ENCODE data around the gene NDRG4. TPM values are rescaled to one million over a fixed set of nuclear protein-coding genes. Genes with fewer than 3 reads are reported as not detected.

The NDRG4 gene
- polyA plus RNA-seq, 1 of the 3 experiments (the other 2 are of a cell fraction) = 52.0 TPM

- TF ChIP-seq REST (IDR thresholded peaks at IDR 0.05; ENCODE audit: low read depth, low read length) (no peak), FOXM1 (IDR thresholded peaks at IDR 0.05; ENCODE audit: low read depth) (no peak), SMC3 (IDR thresholded peaks at IDR 0.05; ENCODE audit: low read depth, low read length) (no peak), NRF1 (IDR thresholded peaks at IDR 0.05; ENCODE audit: low read depth, low read length) (no peak), FOSL2 (IDR thresholded peaks at IDR 0.05; ENCODE audit: borderline replicate concordance, low read depth) (no peak)
Measured at GRCh38 chr16:58536278-58536677, 36.3 kb downstream of the NDRG4 start (continued).

GRCh38 chr16:58537124-58537906 lies 37.4 kb downstream of the NDRG4 start:
- Histone ChIP-seq H3K4me1 (ENCODE audit: control insufficient read depth in 1 of 2, insufficient read depth in 2 of 2, low read depth in 1 of 2, low read length in 1 of 2) (no peaks in the 10 kb centered on the region), H3K9ac (no peak overlapping the region), H2AFZ (ENCODE audit: low read depth) (no peak overlapping the region), H3K9me3 (no peaks in the 10 kb centered on the region), H3K79me2 (ENCODE audit: insufficient read depth) (peaks cover 6% of the 10 kb centered on the region; the same call in 1 of the 2 replicates), H3K27me3 (ENCODE audit: insufficient read depth) (no peaks in the 10 kb centered on the region), H3K4me2 (no peak overlapping the region), H3K36me3 (replicated peaks in 1 of 2; ENCODE audit: control insufficient read depth in 1 of 2, insufficient read depth in 2 of 2, low read length in 1 of 2) (peaks cover 90 to 91% of the 10 kb centered on the region in 2 experiments), H3K27ac (ENCODE audit: low read depth in 2 of 2, low read length in 1 of 2) (no peak overlapping the region), H4K20me1 (ENCODE audit: insufficient read depth) (no peaks in the 10 kb centered on the region), H3K9me2 (no peaks in the 10 kb centered on the region), H3K4me3 (ENCODE audit: low read depth in 2 of 2, low read length in 1 of 2) (no peak overlapping the region), H3F3A (replicated peaks; ENCODE audit: insufficient read depth) (no peaks in the 10 kb centered on the region)
- POLR2A ChIA-PET = no interaction called here
- WGBS (ENCODE audit: low lambda C conversion rate) = 89% methylated on average over 10 of the region's 10 CpGs
- CTCF ChIA-PET = interaction anchor here (1.3 to 1.7 kb wide), 2 partner anchors 25 to 124 kb away, joined by 3 to 5 read pairs; no protein-coding TSS in a partner anchor
- no peak for DNase-seq
- TF ChIP-seq RXRA (IDR thresholded peaks at IDR 0.05; ENCODE audit: borderline replicate concordance, low read depth) (no peak), MAX (IDR thresholded peaks at IDR 0.05; ENCODE audit: low read depth) (no peak), GABPA (IDR thresholded peaks at IDR 0.05; ENCODE audit: low read depth) (no peak), GATA2 (CRISPR knock-in tag; IDR thresholded peaks at IDR 0.05) (no peak), JUND (IDR thresholded peaks at IDR 0.05) (no peak)

GRCh38 chr16:58541711-58542110 lies 41.8 kb downstream of the NDRG4 start:
- Histone ChIP-seq H3K27me3 (ENCODE audit: insufficient read depth) (no peaks in the 10 kb centered on the region), H3K4me2 (no peak overlapping the region), H3K4me3 (ENCODE audit: low read depth in 2 of 2, low read length in 1 of 2) (no peak overlapping the region), H3K9ac (no peak overlapping the region), H3K4me1 (ENCODE audit: control insufficient read depth in 1 of 2, insufficient read depth in 2 of 2, low read depth in 1 of 2, low read length in 1 of 2) (no peaks in the 10 kb centered on the region), H3K27ac (ENCODE audit: low read depth in 2 of 2, low read length in 1 of 2) (no peak overlapping the region), H3K9me3 (no peaks in the 10 kb centered on the region), H4K20me1 (ENCODE audit: insufficient read depth) (no peaks in the 10 kb centered on the region; the same call in 1 of the 2 replicates), H3K9me2 (no peaks in the 10 kb centered on the region), H3F3A (replicated peaks; ENCODE audit: insufficient read depth) (peaks cover 4% of the 10 kb centered on the region), H3K79me2 (ENCODE audit: insufficient read depth) (peaks cover 6% of the 10 kb centered on the region; the same call in 1 of the 2 replicates), H2AFZ (ENCODE audit: low read depth) (no peak overlapping the region), H3K36me3 (replicated peaks in 1 of 2; ENCODE audit: control insufficient read depth in 1 of 2, insufficient read depth in 2 of 2, low read length in 1 of 2) (peaks cover 92 to 96% of the 10 kb centered on the region in 2 experiments)
- ChIA-PET POLR2A (interaction anchor here (0.8 kb wide), 1 partner anchor 17 kb away, joined by 3 read pairs; no protein-coding TSS in a partner anchor), CTCF (interaction anchor here (0.6 to 2.8 kb wide), 5 partner anchors 10 to 46 kb away, joined by 3 to 9 read pairs (median 4); no protein-coding TSS in a partner anchor)
- no peak for DNase-seq
- 100% methylated on average over 2 of the region's 2 CpGs for WGBS (ENCODE audit: low lambda C conversion rate)
- TF ChIP-seq NRF1 (IDR thresholded peaks at IDR 0.05; ENCODE audit: low read depth, low read length) (no peak), RFX5 (IDR thresholded peaks at IDR 0.05; ENCODE audit: low read length) (no peak), FOXM1 (IDR thresholded peaks at IDR 0.05; ENCODE audit: low read depth) (no peak), EZH2phosphoT487 (IDR thresholded peaks at IDR 0.05; ENCODE audit: borderline replicate concordance, low read depth) (no peak), IRF3 (IDR thresholded peaks at IDR 0.05; ENCODE audit: low read depth, low read length) (no peak), CTCF (IDR thresholded peaks at IDR 0.05) (no peak), GATA2 (CRISPR knock-in tag; IDR thresholded peaks at IDR 0.05) (no peak), SMC3 (IDR thresholded peaks at IDR 0.05; ENCODE audit: low read depth, low read length) (no peak)

Measured in SK-N-SH (cell line).